Ishikawa (cell line): ENCODE results near the gene BTN1A1.
A peak's percentile ranks its signal among the peaks of the same experiment; 100 is the strongest.

Experiments used
- CEBPB ChIP-seq: IDR thresholded peaks from 2 replicates; pipeline ENCODE4 v1.6.1; 2012
- CREB1 ChIP-seq: IDR thresholded peaks from 2 replicates; pipeline ENCODE4 v1.6.1; 2012; ENCODE audit warnings: low read depth
- EGR1 ChIP-seq: IDR thresholded peaks from 2 replicates; pipeline ENCODE4 v1.6.1; 2012
- FOXM1 ChIP-seq: IDR thresholded peaks from 2 replicates; pipeline ENCODE4 v1.6.1; 2012; ENCODE audit warnings: low read depth, borderline replicate concordance
- MAX ChIP-seq: IDR thresholded peaks from 2 replicates; pipeline ENCODE4 v1.6.1; 2012
- NFIC ChIP-seq: IDR thresholded peaks from 2 replicates; pipeline ENCODE4 v1.6.1; 2012
- RAD21 ChIP-seq: IDR thresholded peaks from 2 replicates; pipeline ENCODE4 v1.6.1; 2012; ENCODE audit warnings: low read depth
- REST ChIP-seq: IDR thresholded peaks from 2 replicates; pipeline ENCODE4 v1.6.1; 2012; ENCODE audit warnings: low read depth, mild to moderate bottlenecking
- TAF1 ChIP-seq: IDR thresholded peaks from 2 replicates; pipeline ENCODE4 v1.6.1; 2012; ENCODE audit warnings: low read depth, mild to moderate bottlenecking
- TCF12 ChIP-seq: IDR thresholded peaks from 2 replicates; pipeline ENCODE4 v1.6.1; 2012; ENCODE audit warnings: low read depth
- TEAD4 ChIP-seq: IDR thresholded peaks from 2 replicates; pipeline ENCODE4 v1.6.1; 2012
- USF1 ChIP-seq: IDR thresholded peaks from 2 replicates; pipeline ENCODE4 v1.6.1; 2012
- YY1 ChIP-seq: IDR thresholded peaks from 2 replicates; pipeline ENCODE4 v1.6.1; 2012; ENCODE audit warnings: low read depth
- ZBTB7A ChIP-seq: IDR thresholded peaks from 2 replicates; pipeline ENCODE4 v1.6.1; 2012; ENCODE audit warnings: low read depth

The BTN1A1 gene

GRCh38 chr6:26486358-26486757 lies 13.7 kb upstream of the BTN1A1 start:
- TF ChIP-seq CREB1 (no peak), YY1 (no peak), NFIC (no peak), EGR1 (no peak), USF1 (no peak), FOXM1 (no peak), TCF12 (no peak), ZBTB7A (no peak), TAF1 (no peak)

- TF ChIP-seq FOXM1 (no peak), EGR1 (no peak), REST (no peak), CREB1 (no peak), NFIC (no peak), USF1 (no peak), TCF12 (no peak), CEBPB (no peak), RAD21 (no peak), TEAD4 (no peak), YY1 (no peak)
Measured at GRCh38 chr6:26487466-26487865, 12.6 kb upstream of the BTN1A1 start.

GRCh38 chr6:26489996-26490964 lies 9.8 kb upstream of the BTN1A1 start:
- TF ChIP-seq CEBPB (no peak), TCF12 (no peak), TEAD4 (no peak), REST (no peak), ZBTB7A (no peak), MAX (no peak), NFIC (no peak)

GRCh38 chr6:26491604-26492003 lies 8.5 kb upstream of the BTN1A1 start:
- TF ChIP-seq RAD21 (no peak), CEBPB (no peak), USF1 (no peak), REST (no peak), ZBTB7A (no peak)

GRCh38 chr6:26493258-26493657 lies 6.8 kb upstream of the BTN1A1 start:
- TF ChIP-seq CEBPB (no peak), TAF1 (no peak), TEAD4 (no peak), RAD21 (peak; percentile 11; the same call in 1 of the 2 replicates), REST (no peak)
